Measurements from ENCODE around the gene UFSP2.

The UFSP2 gene

DNA sequence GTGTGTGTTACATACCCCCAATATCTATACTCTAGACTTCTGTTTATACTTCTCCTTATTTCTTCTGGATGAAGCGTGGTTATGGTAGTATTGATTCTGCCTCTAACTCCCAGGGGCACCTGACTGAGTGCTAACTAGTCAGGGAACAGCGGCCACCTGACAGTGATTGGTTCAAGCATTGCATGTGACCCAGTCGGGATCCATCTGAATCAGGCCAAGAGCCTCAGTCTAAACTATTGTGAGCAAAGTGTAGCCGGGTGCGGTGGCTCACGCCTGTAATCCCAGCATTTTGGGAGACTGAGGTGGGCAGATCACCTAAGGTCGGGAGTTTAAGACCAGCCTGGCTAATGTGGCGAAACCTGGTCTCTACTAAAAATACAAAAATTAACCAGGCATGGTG lies 35.8 kb upstream of the UFSP2 start:
- no peak for DNase-seq (ENCODE audit: low read depth)
- H3K4me3 ChIP-seq (ENCODE audit: low read depth, low read length) = no peak overlapping the region
- in situ Hi-C loops (cut with HindIII; ENCODE audit: low sequenced_read_pairs) = no loop called here
- TF ChIP-seq, protein P1, sequence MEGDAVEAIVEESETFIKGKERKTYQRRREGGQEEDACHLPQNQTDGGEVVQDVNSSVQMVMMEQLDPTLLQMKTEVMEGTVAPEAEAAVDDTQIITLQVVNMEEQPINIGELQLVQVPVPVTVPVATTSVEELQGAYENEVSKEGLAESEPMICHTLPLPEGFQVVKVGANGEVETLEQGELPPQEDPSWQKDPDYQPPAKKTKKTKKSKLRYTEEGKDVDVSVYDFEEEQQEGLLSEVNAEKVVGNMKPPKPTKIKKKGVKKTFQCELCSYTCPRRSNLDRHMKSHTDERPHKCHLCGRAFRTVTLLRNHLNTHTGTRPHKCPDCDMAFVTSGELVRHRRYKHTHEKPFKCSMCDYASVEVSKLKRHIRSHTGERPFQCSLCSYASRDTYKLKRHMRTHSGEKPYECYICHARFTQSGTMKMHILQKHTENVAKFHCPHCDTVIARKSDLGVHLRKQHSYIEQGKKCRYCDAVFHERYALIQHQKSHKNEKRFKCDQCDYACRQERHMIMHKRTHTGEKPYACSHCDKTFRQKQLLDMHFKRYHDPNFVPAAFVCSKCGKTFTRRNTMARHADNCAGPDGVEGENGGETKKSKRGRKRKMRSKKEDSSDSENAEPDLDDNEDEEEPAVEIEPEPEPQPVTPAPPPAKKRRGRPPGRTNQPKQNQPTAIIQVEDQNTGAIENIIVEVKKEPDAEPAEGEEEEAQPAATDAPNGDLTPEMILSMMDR (IDR thresholded peaks at IDR 0.05; ENCODE audit: low read depth, low read length, missing control alignments) = no peak

DNA sequence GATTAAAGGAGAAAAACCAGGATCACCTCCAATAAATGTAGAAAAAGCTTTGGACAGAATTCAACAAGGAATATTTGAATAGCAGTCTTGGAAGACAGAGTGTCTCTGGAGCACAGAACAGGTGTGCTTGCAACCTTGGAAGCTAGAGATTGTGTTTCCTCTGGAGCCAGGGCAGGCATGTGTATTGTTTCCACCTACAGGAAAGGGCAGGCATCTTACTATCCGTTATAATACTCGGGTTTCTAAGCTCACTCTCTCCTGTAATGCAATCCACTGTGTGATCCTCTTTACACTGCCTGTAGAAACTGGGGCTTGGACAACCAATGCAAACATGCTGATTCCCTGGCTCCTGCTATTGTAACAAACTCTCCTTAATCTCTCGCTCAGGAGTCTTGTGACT lies 31.4 kb upstream of the UFSP2 start:
- TF ChIP-seq, protein P1 (IDR thresholded peaks at IDR 0.05; ENCODE audit: low read depth, low read length, missing control alignments) = no peak
- no peak overlapping the region for H3K4me3 ChIP-seq (ENCODE audit: low read depth, low read length)
- in situ Hi-C loops (cut with HindIII; ENCODE audit: low sequenced_read_pairs) = no loop called here
- DNase-seq (ENCODE audit: low read depth) = no peak

GRCh38 chr4:185456131-185456530 lies 30.4 kb upstream of the UFSP2 start:
- TF ChIP-seq, protein P1 (IDR thresholded peaks at IDR 0.05; ENCODE audit: low read depth, low read length, missing control alignments) = no peak
- no peak for DNase-seq (ENCODE audit: low read depth)
- H3K4me3 ChIP-seq (ENCODE audit: low read depth, low read length) = no peak overlapping the region
- in situ Hi-C loops (cut with HindIII; ENCODE audit: low sequenced_read_pairs) = no loop called here

DNA sequence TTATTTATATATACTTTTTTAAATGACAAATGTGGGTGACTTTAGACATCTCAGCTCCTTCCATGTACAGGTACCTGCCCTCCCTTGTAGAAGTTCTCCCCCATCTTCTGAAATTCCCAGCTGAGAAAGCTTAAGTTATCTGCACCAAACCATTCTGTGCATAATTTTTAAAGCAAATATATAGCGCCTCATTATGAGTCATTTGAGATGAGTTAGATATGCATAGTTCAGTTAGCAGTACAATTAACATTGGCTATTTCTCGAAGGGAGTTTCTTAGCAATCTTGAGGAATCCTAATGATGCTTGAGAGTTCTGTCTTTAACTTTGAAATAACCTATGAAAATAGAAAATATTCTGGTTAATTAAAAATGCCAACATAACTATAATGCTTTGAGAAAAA lies 19.4 kb upstream of the UFSP2 start:
- no peak overlapping the region for H3K4me3 ChIP-seq (ENCODE audit: low read depth, low read length)
- in situ Hi-C loops (cut with HindIII; ENCODE audit: low sequenced_read_pairs) = no loop called here
- DNase-seq (ENCODE audit: low read depth) = no peak
- TF ChIP-seq, protein P1 (IDR thresholded peaks at IDR 0.05; ENCODE audit: low read depth, low read length, missing control alignments) = no peak

GRCh38 chr4:185441479-185441878 lies 15.7 kb upstream of the UFSP2 start:
- TF ChIP-seq, protein P1 (IDR thresholded peaks at IDR 0.05; ENCODE audit: low read depth, low read length, missing control alignments) = no peak
- DNase-seq (ENCODE audit: low read depth) = no peak
- in situ Hi-C loops (cut with HindIII; ENCODE audit: low sequenced_read_pairs) = no loop called here

DNA sequence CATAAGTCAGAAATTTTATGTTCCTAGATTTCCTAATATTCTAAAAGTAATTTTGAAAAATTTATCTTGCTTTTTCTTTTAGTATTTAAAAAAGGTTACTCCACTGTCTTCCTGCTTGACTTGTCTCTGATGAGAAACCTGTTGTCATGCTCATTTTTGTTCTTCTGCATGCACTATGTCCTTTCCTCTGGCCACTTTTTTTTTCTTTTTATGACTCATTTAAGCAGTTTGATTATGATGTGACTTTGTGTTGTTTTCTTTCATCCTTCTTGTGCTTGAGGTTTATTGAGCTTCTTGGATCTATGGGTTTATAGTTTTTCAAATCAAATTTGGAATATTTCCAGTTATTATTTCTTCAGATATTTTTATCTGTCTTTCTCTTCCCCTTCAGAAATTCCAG lies 12.0 kb upstream of the UFSP2 start:
- in situ Hi-C loops (cut with HindIII; ENCODE audit: low sequenced_read_pairs) = no loop called here
- no peak for DNase-seq (ENCODE audit: low read depth)
- TF ChIP-seq, protein P1 (IDR thresholded peaks at IDR 0.05; ENCODE audit: low read depth, low read length, missing control alignments) = no peak
- no peak overlapping the region for H3K4me3 ChIP-seq (ENCODE audit: low read depth, low read length)

More at GRCh38 chr4:185441479-185441878, 15.7 kb upstream of the UFSP2 start:
- no peak overlapping the region for H3K4me3 ChIP-seq (ENCODE audit: low read depth, low read length)

- DNase-seq (ENCODE audit: low read depth) = no peak
- no peak overlapping the region for H3K4me3 ChIP-seq (ENCODE audit: low read depth, low read length)
- TF ChIP-seq, protein P1 (IDR thresholded peaks at IDR 0.05; ENCODE audit: low read depth, low read length, missing control alignments) = no peak
- in situ Hi-C loops (cut with HindIII; ENCODE audit: low sequenced_read_pairs) = no loop called here
Observed at GRCh38 chr4:185435466-185435865, 9.7 kb upstream of the UFSP2 start.
